Mesendoderm (in vitro differentiated cells): ENCODE measurements around the gene WNT10A. TPM values are rescaled to one million over a fixed set of nuclear protein-coding genes. Genes with fewer than 3 reads are reported as not detected.

Experiments used
- small RNA-seq: library from polyadenylated mRNA; stranded (forward); fragments of <200 nt; extraction: miRNeasy Mini kit (QIAGEN cat#:217004); gene quantifications from one replicate; pipeline ENCODE3, GENCODE V24; 2013; ENCODE audit not compliant: insufficient read depth

Gene WNT10A

Small RNA genes within 50 kb of the gene (small RNA-seq; reads per million reads assigned to genes)
- gene RNU6-642P: not detected
